GM06990 (cell line): ENCODE results near the gene HMGN4.
"Not testable (repeated sequence)": the region's sequence is repeated elsewhere in the genome, so short reads cannot be mapped to it uniquely, and the experiment has no call there.

ENCODE experiments used
- DNase-seq: peaks from one replicate; pipeline ENCODE4 v3.0.0-alpha.2; 2011; ENCODE audit not compliant: insufficient read length; ENCODE audit errors: extremely low read depth
- H3K27me3 ChIP-seq: replicated peaks from 2 replicates; pipeline ENCODE4 v1.6.0; 2011; ENCODE audit warnings: low read length; ENCODE audit not compliant: control insufficient read depth, insufficient read depth
- H3K36me3 ChIP-seq: 2 replicates; pipeline ENCODE4 v1.5.1; 2011; ENCODE audit warnings: low read length; ENCODE audit not compliant: control insufficient read depth, insufficient read depth
- H3K4me3 ChIP-seq: replicated peaks from 2 replicates; pipeline ENCODE4 v1.5.1; 2011; ENCODE audit warnings: low read depth, mild to moderate bottlenecking, control low read depth, low read length
- TF ChIP-seq, protein P1 (sequence below): IDR thresholded peaks from 2 replicates; pipeline ENCODE4 v1.5.1; 2011; ENCODE audit warnings: low read length, control low read depth, mild to moderate bottlenecking, inconsistent platforms; ENCODE audit not compliant: insufficient read depth, poor library complexity, severe bottlenecking

Gene HMGN4

DNA sequence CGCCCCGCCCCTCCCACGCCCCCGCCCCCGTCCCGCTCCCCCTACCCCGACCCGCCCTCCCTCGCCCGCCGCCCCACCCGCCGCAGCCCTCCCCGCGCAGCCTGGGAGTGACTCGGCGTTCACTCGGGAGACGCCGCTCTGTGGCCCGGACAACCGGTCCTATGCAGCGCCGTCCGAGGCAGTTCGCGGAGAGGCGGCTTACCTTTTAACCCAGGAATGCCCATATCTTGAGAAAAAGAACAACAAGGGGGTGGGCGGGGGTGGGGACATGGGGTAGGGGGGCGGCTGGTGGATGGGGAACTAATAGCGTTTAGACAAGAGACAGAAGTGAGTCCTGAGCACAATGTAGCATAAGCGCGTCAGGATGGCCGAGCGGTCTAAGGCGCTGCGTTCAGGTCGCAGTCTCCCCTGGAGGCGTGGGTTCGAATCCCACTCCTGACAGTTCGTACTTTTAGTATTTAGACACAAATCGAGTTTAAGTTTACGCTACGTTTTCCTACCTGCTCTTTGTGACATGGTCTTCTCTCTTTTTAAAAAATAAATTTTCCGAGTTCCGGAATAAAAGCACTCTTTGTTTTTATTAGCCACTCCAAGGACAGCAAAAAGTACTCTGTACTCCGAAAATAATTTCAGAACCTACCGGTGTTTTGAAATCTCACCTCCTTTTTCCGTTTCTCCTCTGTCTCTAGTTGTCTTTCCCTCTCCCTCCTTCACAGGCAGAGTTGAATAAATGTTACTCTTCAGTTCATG is 17.1 kb upstream of the HMGN4 start:
- DNase-seq: peak; percentile 88
- TF ChIP-seq, protein P1, sequence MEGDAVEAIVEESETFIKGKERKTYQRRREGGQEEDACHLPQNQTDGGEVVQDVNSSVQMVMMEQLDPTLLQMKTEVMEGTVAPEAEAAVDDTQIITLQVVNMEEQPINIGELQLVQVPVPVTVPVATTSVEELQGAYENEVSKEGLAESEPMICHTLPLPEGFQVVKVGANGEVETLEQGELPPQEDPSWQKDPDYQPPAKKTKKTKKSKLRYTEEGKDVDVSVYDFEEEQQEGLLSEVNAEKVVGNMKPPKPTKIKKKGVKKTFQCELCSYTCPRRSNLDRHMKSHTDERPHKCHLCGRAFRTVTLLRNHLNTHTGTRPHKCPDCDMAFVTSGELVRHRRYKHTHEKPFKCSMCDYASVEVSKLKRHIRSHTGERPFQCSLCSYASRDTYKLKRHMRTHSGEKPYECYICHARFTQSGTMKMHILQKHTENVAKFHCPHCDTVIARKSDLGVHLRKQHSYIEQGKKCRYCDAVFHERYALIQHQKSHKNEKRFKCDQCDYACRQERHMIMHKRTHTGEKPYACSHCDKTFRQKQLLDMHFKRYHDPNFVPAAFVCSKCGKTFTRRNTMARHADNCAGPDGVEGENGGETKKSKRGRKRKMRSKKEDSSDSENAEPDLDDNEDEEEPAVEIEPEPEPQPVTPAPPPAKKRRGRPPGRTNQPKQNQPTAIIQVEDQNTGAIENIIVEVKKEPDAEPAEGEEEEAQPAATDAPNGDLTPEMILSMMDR: peak; percentile 0

DNA sequence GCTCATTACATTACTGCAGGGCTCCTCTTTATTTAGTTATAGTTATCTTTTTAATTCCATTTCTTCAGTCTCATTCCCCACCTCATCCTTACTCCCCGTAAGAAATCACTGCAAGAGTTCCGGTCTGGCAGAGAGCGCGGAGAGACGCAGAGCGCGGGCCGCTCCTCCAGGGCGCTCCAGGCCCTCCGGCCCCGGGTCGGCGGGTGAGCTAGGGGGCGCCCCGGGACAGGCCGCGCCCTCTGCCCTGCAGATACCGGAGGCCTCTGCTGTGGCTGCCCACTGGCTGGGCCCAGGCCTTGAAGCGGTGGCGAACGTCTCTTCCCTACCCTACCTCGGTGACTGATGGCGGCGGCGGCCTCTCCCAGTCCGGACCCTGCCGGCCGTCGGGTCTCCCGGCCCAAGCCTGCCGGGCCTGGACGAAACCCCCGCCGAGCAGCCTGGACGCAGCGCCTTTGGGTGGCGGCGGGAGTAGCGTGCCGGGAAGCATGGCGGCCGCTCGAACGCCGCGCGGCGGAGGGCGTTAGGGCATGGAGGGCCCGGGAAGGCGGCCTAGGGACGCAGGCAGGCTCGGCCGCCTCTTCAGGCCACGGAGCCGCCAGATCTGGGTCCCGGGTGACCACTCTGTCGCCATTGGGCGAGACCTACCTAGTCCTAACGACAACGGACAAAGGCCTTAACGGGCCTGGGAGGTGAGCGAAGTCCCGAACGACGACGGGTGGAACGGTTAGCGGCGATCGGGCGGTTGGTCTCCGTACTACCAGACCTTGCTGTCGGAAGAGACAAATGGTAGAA is 16.4 kb upstream of the HMGN4 start:
- H3K27me3 ChIP-seq: no peaks in the 10 kb centered on the region
- TF ChIP-seq, protein P1: peak; percentile 50
- peak overlapping the region; percentile 68 for H3K4me3 ChIP-seq
- DNase-seq: peak; percentile 90
- no peaks in the 10 kb centered on the region for H3K36me3 ChIP-seq

More for the DNA sequence above, 17.1 kb upstream of the HMGN4 start:
- Histone ChIP-seq H3K4me3 (peak overlapping the region; percentile 68), H3K36me3 (no peaks in the 10 kb centered on the region), H3K27me3 (no peaks in the 10 kb centered on the region)

DNA sequence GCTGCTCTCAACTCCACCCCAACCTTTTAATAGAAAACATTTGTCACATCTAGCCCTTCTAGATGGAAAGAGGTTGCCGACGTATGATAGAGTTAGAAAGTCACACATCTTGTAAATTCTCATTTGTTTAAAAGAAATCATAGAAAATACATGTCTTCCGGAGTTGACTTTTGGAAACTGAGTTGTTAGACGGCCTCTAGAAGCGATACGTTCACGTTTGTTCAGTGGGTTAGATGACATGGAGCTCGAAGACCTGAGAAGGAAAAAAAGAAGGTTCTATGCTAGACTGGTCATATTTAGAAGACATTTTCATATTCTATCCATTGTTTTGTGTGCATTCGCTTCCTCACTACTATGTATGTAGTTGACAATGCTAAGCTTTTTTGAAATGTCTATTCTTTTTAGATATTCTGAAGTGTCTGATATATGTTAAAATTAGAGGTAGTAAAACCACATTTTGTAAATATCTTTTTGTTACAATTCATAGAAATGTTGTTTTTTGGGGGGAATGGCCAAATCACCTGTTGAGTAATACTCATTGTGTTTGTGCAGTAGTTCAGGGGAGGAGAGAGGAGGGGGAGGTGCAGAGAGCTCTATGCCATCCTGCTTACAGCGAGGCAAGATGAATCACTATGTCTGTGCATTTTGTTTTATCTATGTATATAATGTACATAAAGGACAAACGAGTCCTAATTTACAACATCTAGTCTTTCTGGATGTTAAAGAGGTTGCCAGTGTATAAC is 15.5 kb upstream of the HMGN4 start:
- not testable (repeated sequence) for DNase-seq

DNA sequence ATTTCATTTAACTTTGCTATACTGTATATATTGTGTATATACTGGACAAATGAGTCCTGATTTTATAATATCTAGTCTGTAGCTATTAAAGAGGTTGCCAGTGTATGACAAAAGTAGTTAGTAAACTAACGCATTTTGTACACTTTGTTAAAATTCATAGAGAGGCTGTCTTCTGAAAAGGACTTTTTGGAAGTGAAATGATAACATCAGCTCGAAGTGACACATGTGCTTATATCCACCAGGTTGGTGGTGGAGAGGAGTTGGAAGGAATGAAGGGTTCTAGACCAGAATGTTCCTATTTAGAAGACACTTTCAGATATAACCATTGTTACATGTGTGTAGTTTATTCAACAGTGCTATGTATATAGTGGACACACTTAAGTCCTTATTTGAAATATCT is 13.9 kb upstream of the HMGN4 start:
- not testable (repeated sequence) for H3K27me3 ChIP-seq, DNase-seq, H3K36me3 ChIP-seq, H3K4me3 ChIP-seq

More for the DNA sequence above, 15.5 kb upstream of the HMGN4 start:
- H3K4me3 ChIP-seq, H3K27me3 ChIP-seq, H3K36me3 ChIP-seq: not testable (repeated sequence)

DNA sequence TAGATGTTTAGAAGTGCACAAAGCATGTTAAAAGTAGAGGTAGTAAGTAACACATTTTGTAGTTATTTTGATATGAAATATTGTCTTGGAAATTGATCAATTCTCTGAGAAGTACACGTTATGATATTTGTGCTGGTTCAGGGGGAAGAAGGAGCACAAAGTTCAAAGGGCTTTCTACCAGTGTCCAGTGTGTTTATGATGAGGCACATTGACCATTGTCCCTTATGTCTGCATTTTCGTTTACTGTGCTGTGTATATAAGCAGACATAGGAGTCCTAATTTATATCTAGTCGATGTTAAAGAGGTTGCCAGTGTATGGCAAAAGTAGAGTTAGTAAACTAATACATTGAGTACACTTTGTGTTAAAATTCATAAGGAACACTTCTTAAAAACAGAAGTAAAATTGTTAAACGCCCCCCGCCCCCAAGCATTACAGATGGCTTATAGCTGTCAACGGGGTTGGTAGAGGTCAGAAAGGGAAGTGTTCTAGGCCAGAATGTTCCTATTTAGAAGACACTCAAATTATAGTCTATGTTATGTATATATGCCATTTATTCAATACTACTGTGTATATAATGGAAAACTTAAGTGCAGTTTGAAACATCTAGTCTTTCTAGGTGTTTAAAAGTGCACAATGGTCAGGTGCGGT is 13.3 kb upstream of the HMGN4 start:
- Histone ChIP-seq H3K4me3 (no peak overlapping the region), H3K36me3 (no peaks in the 10 kb centered on the region), H3K27me3 (no peaks in the 10 kb centered on the region)
- no peak for DNase-seq
- TF ChIP-seq, protein P1: no peak

DNA sequence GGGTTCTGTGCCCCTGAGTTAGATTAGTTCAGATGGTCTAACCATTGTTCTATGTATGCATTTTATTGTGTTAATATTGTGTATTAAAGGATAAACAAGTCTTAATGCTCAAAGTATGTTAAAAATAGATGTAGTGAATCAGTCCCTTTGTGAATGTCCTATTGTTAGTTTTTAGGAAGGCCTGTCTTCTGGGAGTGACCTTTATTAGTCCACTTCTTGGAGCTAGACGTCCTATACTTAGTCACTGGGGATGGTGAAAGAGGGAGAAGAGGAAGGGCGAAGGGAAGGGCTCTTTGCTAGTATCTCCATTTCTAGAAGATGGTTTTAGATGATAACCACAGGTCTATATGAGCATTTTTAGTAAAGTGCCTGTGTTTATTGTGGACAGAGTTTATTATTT is 12.3 kb upstream of the HMGN4 start:
- Histone ChIP-seq H3K4me3 (no peak overlapping the region), H3K36me3 (no peaks in the 10 kb centered on the region), H3K27me3 (no peaks in the 10 kb centered on the region)
- no peak for DNase-seq
- TF ChIP-seq, protein P1: no peak
